HG03103 (cell line): ENCODE results near the gene GPRASP2.
"Not testable (repeated sequence)": the region's sequence is repeated elsewhere in the genome, so short reads cannot be mapped to it uniquely, and the experiment has no call there.

Experiments used
- ATAC-seq: cut with Tn5 transposase; IDR thresholded peaks from one replicate; pipeline ENCODE4 v1.9.1; 2021; ENCODE audit warnings: low read depth; ENCODE audit not compliant: unreplicated experiment

GPRASP2 gene

GRCh38 chrX:102712216-102712966 lies at the start of gene GPRASP2:
Gene GPRASP2, plus strand, starts transcription at chrX:102712448. Its CDS starts 2,422 bp downstream, at chrX:102714870.
- no peak for ATAC-seq

- ATAC-seq: not testable (repeated sequence)
These were observed 48.4 kb upstream of the GPRASP2 start for GRCh38 chrX:102663820-102664219.

- ATAC-seq: not testable (repeated sequence)
These were observed 45.2 kb upstream of the GPRASP2 start for GRCh38 chrX:102667034-102667433.

GRCh38 chrX:102669526-102669925 lies 42.7 kb upstream of the GPRASP2 start:
- ATAC-seq: no peak

GRCh38 chrX:102672856-102673255 lies 39.4 kb upstream of the GPRASP2 start:
- ATAC-seq: no peak

- ATAC-seq: not testable (repeated sequence)
These were observed 34.8 kb upstream of the GPRASP2 start for GRCh38 chrX:102677479-102677878.

- no peak for ATAC-seq
These were observed 27.3 kb upstream of the GPRASP2 start for GRCh38 chrX:102684772-102685520.

- ATAC-seq: no peak
These were observed 17.5 kb upstream of the GPRASP2 start for GRCh38 chrX:102694749-102695148.

- ATAC-seq: no peak
These were observed 15.9 kb upstream of the GPRASP2 start for GRCh38 chrX:102696306-102696705.

- ATAC-seq: no peak
These were observed 14.8 kb upstream of the GPRASP2 start for GRCh38 chrX:102697494-102697893.

- no peak for ATAC-seq
These were observed 3.3 kb upstream of the GPRASP2 start for GRCh38 chrX:102708900-102709299.

- ATAC-seq: no peak
These were observed 404 bp upstream of the GPRASP2 start for GRCh38 chrX:102711872-102712215.

- no peak for ATAC-seq
These were observed 855 bp downstream of the GPRASP2 start for GRCh38 chrX:102712981-102713625.

GRCh38 chrX:102714994-102715393 lies 2.7 kb downstream of the GPRASP2 start:
- ATAC-seq: no peak

- ATAC-seq: no peak
These were observed 3.7 kb downstream of the GPRASP2 start for GRCh38 chrX:102715967-102716366.

GRCh38 chrX:102720237-102721168 lies 8.3 kb downstream of the GPRASP2 start, which contains the start of gene GPRASP3:
Gene GPRASP3, plus strand, starts transcription at chrX:102720743. Its CDS starts 28,253 bp downstream, at chrX:102748996.
- peak; percentile 98 for ATAC-seq

- not testable (repeated sequence) for ATAC-seq
These were observed 8.9 kb downstream of the GPRASP2 start for GRCh38 chrX:102721169-102721506.

- no peak for ATAC-seq
These were observed 11.2 kb downstream of the GPRASP2 start for GRCh38 chrX:102723456-102723855.

- no peak for ATAC-seq
These were observed 15.5 kb downstream of the GPRASP2 start for GRCh38 chrX:102727761-102728160.

- ATAC-seq: no peak
These were observed 16.4 kb downstream of the GPRASP2 start for GRCh38 chrX:102728646-102729045.
